PFSK-1 (cell line): ENCODE measurements around the gene CYP2B6.

Experiments
- FOXP2 ChIP-seq: optimal IDR thresholded peaks from 2 replicates; pipeline ENCODE3; 2011; ENCODE audit warnings: borderline replicate concordance, control low read depth, inconsistent platforms; ENCODE audit not compliant: insufficient read depth; ENCODE audit errors: extremely low read length, extremely low read depth
- POLR2AphosphoS5 ChIP-seq: IDR thresholded peaks from 2 replicates; pipeline ENCODE4 v1.6.1; 2012; ENCODE audit warnings: low read depth, mild to moderate bottlenecking, control low read depth, low read length, moderate library complexity
- REST ChIP-seq, 2 experiments: IDR thresholded peaks; 2 replicates each; pipeline versions ENCODE4 v1.6.1 to v1.8.0; 2011 to 2012; ENCODE audit warnings: low read depth in 2 of 2, low read length in 2 of 2, control low read depth in 1 of 2, inconsistent platforms in 1 of 2, mild to moderate bottlenecking in 1 of 2, moderate library complexity in 1 of 2; ENCODE audit not compliant: insufficient read depth in 1 of 2
- SIN3A ChIP-seq: IDR thresholded peaks from 2 replicates; pipeline ENCODE4 v1.6.1; 2012; ENCODE audit warnings: mild to moderate bottlenecking, low read length, moderate library complexity, borderline replicate concordance; ENCODE audit not compliant: insufficient read depth
- TAF1 ChIP-seq: IDR thresholded peaks from 2 replicates; pipeline ENCODE4 v1.6.1; 2012; ENCODE audit warnings: low read length, control low read depth, borderline replicate concordance; ENCODE audit not compliant: insufficient read depth

CYP2B6 gene

GRCh38 chr19:41013359-41013758 is 22.3 kb downstream of the CYP2B6 start:
- no peak for TF ChIP-seq REST (IDR thresholded peaks at IDR 0.05; ENCODE audit: insufficient read depth in 1 of 2, low read depth in 2 of 2, low read length in 2 of 2)
- no peak for TF ChIP-seq FOXP2
- no peak for TF ChIP-seq SIN3A
- no peak for TF ChIP-seq TAF1
- no peak for TF ChIP-seq POLR2AphosphoS5

DNA sequence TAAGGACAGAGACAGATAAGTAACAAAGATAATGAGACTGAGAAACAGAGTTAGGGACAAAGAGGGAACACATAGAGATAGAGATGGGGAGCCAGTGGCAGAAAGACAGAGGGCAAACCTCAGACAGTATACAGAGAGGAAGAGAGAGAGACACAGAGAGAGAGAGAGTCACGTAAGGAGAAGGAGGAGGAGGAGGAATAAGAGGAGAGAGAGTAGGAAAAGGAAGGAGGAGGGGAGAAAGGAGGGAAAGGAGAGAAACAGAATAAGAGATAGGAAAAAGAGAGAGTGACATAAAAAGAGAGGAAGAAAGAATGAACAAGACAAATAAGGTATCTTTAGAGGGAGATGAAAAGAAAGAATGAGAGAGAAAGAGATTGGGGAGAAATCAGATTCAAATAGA is 23.6 kb downstream of the CYP2B6 start:
- TF ChIP-seq FOXP2: no peak
- TF ChIP-seq SIN3A: no peak
- no peak for TF ChIP-seq TAF1
- TF ChIP-seq REST (IDR thresholded peaks at IDR 0.05; ENCODE audit: insufficient read depth in 1 of 2, low read depth in 2 of 2, low read length in 2 of 2): no peak
- no peak for TF ChIP-seq POLR2AphosphoS5

DNA sequence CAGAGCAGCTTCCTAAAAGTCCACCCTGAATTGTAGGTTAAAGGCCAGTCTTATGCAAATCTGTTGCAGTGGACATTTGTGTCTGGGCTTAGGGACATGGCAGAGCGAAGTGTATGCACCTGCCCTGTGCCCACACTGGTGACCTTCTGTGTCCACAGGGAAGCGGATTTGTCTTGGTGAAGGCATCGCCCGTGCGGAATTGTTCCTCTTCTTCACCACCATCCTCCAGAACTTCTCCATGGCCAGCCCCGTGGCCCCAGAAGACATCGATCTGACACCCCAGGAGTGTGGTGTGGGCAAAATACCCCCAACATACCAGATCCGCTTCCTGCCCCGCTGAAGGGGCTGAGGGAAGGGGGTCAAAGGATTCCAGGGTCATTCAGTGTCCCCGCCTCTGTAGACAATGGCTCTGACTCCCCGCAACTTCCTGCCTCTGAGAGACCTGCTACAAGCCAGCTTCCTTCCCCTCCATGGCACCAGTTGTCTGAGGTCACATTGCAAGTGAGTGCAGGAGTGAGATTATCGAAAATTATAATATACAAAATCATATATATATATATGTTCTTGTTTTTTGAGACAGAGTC is 25.5 kb downstream of the CYP2B6 start:
- no peak for TF ChIP-seq TAF1
- no peak for TF ChIP-seq POLR2AphosphoS5
- no peak for TF ChIP-seq REST (IDR thresholded peaks at IDR 0.05; ENCODE audit: insufficient read depth in 1 of 2, low read depth in 2 of 2, low read length in 2 of 2)
- no peak for TF ChIP-seq FOXP2
- TF ChIP-seq SIN3A: no peak

- TF ChIP-seq REST (IDR thresholded peaks at IDR 0.05; ENCODE audit: insufficient read depth in 1 of 2, low read depth in 2 of 2, low read length in 2 of 2): no peak
- no peak for TF ChIP-seq SIN3A
- TF ChIP-seq FOXP2: no peak
- no peak for TF ChIP-seq POLR2AphosphoS5
- no peak for TF ChIP-seq TAF1
Observed at GRCh38 chr19:41018736-41019290, 27.7 kb downstream of the CYP2B6 start.

DNA sequence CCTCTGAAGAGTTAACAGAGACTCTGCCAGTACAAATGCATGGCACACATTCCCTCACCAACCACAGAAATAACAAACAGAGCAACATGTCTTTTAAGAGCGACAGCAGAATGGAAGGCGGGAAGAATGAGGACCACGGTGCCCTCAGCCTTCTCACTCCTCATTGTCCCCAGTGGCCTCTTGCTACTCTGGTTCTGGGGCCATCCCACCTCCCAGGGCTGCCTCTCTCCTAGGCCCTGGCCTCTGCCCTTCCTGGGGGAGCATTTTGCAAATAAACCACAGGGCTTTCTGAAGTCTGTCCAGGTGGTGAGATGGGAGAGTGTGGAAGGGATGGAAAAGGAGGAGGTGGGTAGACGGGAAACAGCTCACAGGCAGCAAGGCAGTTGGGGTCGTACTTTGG is 28.3 kb downstream of the CYP2B6 start:
- TF ChIP-seq FOXP2 (no peak), TAF1 (no peak), SIN3A (no peak), REST (IDR thresholded peaks at IDR 0.05; ENCODE audit: insufficient read depth in 1 of 2, low read depth in 2 of 2, low read length in 2 of 2) (no peak), POLR2AphosphoS5 (no peak)
